ENCODE data around the gene NRCAM. TPM values are rescaled to one million over a fixed set of nuclear protein-coding genes. Genes with fewer than 3 reads are reported as not detected.

NRCAM gene
- polyA plus RNA-seq, 3 donors: not detected

- Mint-ChIP-seq H3K4me3 (no peak overlapping the region), H3K27me3 (ENCODE audit: low read depth in 3 of 3) (peaks cover 0 to 3% (median 1%) of the 10 kb centered on the region in 3 donors), H3K27ac (no peak overlapping the region), H3K9me3 (peaks cover 0 to 3% (median 0%) of the 10 kb centered on the region in 7 donors), H3K36me3 (no peaks in the 10 kb centered on the region), H3K4me1 (peaks cover 5% of the 10 kb centered on the region)
- intact Hi-C loops (cut with micrococcal nuclease): no loop called here
- H2AFZ ChIP-seq (ENCODE audit: insufficient read depth, low read depth, low read length, poor library complexity, severe bottlenecking): no peak overlapping the region
- H3K4me3 ChIP-seq (replicated peaks in 1 of 3; ENCODE audit: low read depth in 2 of 3, low read length in 3 of 3): no peak overlapping the region
- H3K36me3 ChIP-seq (replicated peaks in 1 of 2; ENCODE audit: control insufficient read depth in 1 of 2, insufficient read depth in 2 of 2, low read length in 2 of 2): no peaks in the 10 kb centered on the region
- no peaks in the 10 kb centered on the region for H3K9me3 ChIP-seq (replicated peaks in 1 of 2; ENCODE audit: control insufficient read depth in 1 of 2, insufficient read depth in 1 of 2, low read length in 2 of 2)
- no peaks in the 10 kb centered on the region for H3K27me3 ChIP-seq (ENCODE audit: control insufficient read depth in 2 of 2, insufficient read depth in 2 of 2, low read length in 2 of 2)
- H3K9ac ChIP-seq (ENCODE audit: insufficient read depth, low read length, poor library complexity, severe bottlenecking): no peak overlapping the region
- H4K20me1 ChIP-seq (ENCODE audit: insufficient read depth, low read length): no peaks in the 10 kb centered on the region
- no peak overlapping the region for H3K4me2 ChIP-seq (replicated peaks; ENCODE audit: extremely low read depth, low read length, poor library complexity, severe bottlenecking)
- TF ChIP-seq, protein P1, sequence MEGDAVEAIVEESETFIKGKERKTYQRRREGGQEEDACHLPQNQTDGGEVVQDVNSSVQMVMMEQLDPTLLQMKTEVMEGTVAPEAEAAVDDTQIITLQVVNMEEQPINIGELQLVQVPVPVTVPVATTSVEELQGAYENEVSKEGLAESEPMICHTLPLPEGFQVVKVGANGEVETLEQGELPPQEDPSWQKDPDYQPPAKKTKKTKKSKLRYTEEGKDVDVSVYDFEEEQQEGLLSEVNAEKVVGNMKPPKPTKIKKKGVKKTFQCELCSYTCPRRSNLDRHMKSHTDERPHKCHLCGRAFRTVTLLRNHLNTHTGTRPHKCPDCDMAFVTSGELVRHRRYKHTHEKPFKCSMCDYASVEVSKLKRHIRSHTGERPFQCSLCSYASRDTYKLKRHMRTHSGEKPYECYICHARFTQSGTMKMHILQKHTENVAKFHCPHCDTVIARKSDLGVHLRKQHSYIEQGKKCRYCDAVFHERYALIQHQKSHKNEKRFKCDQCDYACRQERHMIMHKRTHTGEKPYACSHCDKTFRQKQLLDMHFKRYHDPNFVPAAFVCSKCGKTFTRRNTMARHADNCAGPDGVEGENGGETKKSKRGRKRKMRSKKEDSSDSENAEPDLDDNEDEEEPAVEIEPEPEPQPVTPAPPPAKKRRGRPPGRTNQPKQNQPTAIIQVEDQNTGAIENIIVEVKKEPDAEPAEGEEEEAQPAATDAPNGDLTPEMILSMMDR (IDR thresholded peaks at IDR 0.05): no peak
- H3K79me2 ChIP-seq (ENCODE audit: insufficient read depth, low read length): no peaks in the 10 kb centered on the region
- no peak for DNase-seq
- no peak overlapping the region for H3K27ac ChIP-seq (ENCODE audit: low read depth in 1 of 2, low read length in 2 of 2)
- WGBS (ENCODE audit: insufficient coverage): 100% methylated on average over 1 of the region's 3 CpGs
- no peaks in the 10 kb centered on the region for H3K4me1 ChIP-seq (ENCODE audit: control insufficient read depth in 1 of 2, insufficient read depth in 2 of 2, low read length in 2 of 2)
Observed at GRCh38 chr7:108292541-108292940, 163.7 kb downstream of the NRCAM start.

GRCh38 chr7:108291791-108292440 lies 164.3 kb downstream of the NRCAM start:
- Mint-ChIP-seq H3K27ac (no peak overlapping the region), H3K27me3 (ENCODE audit: low read depth in 3 of 3) (peaks cover 0 to 3% (median 1%) of the 10 kb centered on the region in 3 donors), H3K4me3 (no peak overlapping the region), H3K36me3 (no peaks in the 10 kb centered on the region), H3K9me3 (peaks cover 0 to 3% (median 0%) of the 10 kb centered on the region in 7 donors), H3K4me1 (peaks cover 5% of the 10 kb centered on the region)
- Histone ChIP-seq H2AFZ (ENCODE audit: insufficient read depth, low read depth, low read length, poor library complexity, severe bottlenecking) (no peak overlapping the region), H4K20me1 (ENCODE audit: insufficient read depth, low read length) (no peaks in the 10 kb centered on the region), H3K79me2 (ENCODE audit: insufficient read depth, low read length) (no peaks in the 10 kb centered on the region), H3K27ac (ENCODE audit: low read depth in 1 of 2, low read length in 2 of 2) (no peak overlapping the region), H3K4me2 (replicated peaks; ENCODE audit: extremely low read depth, low read length, poor library complexity, severe bottlenecking) (no peak overlapping the region), H3K4me1 (ENCODE audit: control insufficient read depth in 1 of 2, insufficient read depth in 2 of 2, low read length in 2 of 2) (no peaks in the 10 kb centered on the region), H3K9me3 (replicated peaks in 1 of 2; ENCODE audit: control insufficient read depth in 1 of 2, insufficient read depth in 1 of 2, low read length in 2 of 2) (no peaks in the 10 kb centered on the region), H3K9ac (ENCODE audit: insufficient read depth, low read length, poor library complexity, severe bottlenecking) (no peak overlapping the region), H3K27me3 (ENCODE audit: control insufficient read depth in 2 of 2, insufficient read depth in 2 of 2, low read length in 2 of 2) (no peaks in the 10 kb centered on the region), H3K4me3 (replicated peaks in 1 of 3; ENCODE audit: low read depth in 2 of 3, low read length in 3 of 3) (no peak overlapping the region), H3K36me3 (replicated peaks in 1 of 2; ENCODE audit: control insufficient read depth in 1 of 2, insufficient read depth in 2 of 2, low read length in 2 of 2) (no peaks in the 10 kb centered on the region)
- TF ChIP-seq, protein P1 (IDR thresholded peaks at IDR 0.05): no peak
- intact Hi-C loops (cut with micrococcal nuclease): no loop called here
- no peak for DNase-seq
- WGBS (ENCODE audit: insufficient coverage): 92% methylated on average over 2 of the region's 5 CpGs

Measured in CD14-positive monocyte (primary cell).